HG03060 (cell line): ENCODE results near the gene NAP1L4.

Source experiments
- ATAC-seq: cut with Tn5 transposase; IDR thresholded peaks from one replicate; pipeline ENCODE4 v1.9.1; 2021; ENCODE audit warnings: low read depth, moderate number of reproducible peaks; ENCODE audit not compliant: unreplicated experiment

Gene NAP1L4

DNA sequence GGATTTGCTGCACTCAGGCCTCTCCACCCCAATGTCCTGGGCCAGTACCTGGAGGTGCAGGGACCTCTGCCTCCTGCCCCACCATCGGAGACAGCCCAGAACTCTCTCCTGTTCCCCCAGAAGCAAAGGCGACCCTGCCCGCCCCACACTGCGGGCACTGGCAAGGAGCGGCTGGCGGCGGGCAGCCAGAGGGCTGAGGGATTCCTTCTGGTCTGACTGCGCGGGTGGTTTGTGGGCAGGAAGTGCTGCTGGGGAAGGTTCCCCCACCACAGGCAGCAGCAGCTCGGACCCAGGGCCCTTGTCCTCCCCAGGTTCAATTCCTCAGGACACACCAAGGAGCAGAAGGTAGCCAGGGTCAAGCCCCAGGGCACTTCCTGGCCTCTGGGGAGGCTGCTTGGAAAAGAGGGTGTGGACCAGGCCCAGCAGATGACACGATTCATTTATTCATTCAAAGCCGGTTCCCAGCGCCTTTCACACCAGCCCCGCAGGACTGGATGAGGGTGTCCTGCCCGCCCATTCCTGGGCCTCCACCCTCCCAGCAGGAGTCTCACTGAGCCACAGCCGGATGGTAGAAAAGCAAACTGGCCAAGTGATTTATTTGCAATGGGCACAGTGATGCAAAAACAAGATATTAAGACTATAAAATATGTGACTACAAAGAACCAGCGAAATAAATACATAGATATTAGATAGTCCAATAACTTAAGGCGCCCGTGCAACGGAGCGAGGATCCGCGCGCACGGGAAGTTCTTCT, 64.1 kb downstream of the NAP1L4 start:
- no peak for ATAC-seq

DNA sequence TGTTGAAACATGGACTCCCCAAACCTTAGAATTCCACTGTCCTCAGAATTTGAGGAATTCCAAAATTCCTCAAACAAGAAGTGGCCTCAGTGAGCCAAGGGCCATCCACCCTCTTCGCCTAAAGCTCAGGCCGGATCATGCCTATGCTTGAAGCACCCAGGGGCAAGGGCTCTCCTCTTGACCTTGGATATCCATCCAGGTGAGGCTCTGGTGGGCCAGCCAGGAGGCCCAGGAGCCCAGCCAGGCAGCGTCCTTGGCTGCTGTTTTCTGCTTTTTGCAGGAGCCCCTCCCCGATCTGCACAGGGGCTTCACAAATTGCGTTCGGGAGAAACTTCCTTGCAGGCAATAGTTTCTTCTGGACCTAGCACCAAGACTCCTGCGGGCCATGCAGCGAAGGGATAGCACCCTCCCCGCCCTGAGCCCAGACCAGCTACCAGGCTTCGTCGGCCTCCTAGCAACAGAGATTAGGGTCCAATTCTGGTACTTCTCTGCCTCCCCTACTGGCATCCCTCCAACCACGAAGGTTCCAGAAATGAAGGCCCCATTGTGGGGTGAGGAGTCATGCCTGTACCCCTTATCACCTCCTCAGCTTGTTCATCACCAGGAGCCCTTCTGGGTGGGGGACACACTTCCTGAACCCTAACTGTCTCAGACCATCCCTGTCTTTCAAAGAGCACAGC, 64.9 kb downstream of the NAP1L4 start:
- no peak for ATAC-seq

DNA sequence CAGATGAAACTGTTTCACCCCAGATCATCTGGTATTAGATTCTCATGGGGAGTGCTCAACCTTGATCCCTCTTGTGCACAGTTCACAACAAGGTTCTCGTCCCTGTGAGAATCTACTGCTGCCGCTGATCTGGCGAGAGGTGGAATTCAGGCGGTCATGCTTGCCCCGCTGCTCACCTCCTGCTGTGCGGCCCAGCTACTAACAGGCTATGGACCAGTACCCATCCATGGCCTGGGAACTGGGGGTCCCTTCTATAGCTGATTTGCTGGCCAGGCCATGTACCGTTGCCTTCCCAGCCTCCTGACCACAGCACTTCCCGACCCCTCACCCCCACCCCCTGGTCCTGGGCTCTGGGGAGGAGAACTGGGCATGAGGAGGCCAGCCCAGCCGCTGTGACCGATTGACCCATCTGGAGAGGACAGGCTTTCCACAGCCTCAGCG, 65.5 kb downstream of the NAP1L4 start:
- ATAC-seq, result no peak

DNA sequence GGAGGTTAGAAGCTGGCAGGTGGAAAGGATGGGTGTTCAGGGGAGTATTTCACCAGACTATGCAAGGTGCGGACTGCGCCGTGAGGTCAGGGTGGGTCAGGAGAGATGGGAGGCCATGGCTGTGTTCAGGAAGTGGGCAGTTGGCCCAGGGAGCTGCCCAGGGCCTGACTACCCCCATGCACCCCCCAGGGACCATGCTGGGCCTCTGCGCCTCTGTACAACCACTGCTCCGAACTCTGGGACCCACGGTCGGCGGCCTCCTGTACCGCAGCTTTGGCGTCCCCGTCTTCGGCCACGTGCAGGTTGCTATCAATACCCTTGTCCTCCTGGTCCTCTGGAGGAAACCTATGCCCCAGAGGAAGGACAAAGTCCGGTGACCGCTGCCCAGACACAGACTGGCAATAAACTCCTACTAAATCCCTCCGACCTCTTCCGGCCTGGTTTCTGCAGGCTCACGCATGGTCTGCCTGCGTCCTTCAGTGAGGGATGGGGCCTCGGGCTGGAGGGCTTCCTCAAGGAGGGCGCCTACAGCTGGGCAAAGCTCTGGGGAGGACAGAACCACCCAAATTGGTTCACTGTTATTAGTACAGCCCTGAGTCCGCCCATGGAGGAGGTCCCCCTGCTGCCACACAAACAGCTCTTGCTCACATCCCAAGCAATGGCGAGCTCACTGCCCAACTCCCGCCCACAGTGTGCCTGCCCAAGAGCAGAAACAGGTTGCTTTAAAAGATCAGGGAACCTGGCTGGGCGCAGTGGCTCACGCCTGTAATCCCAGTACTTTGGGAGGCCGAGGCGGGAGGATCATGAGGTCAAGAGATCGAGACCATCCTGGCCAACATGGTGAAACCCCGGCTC, 67.1 kb downstream of the NAP1L4 start:
- ATAC-seq, result no peak

DNA sequence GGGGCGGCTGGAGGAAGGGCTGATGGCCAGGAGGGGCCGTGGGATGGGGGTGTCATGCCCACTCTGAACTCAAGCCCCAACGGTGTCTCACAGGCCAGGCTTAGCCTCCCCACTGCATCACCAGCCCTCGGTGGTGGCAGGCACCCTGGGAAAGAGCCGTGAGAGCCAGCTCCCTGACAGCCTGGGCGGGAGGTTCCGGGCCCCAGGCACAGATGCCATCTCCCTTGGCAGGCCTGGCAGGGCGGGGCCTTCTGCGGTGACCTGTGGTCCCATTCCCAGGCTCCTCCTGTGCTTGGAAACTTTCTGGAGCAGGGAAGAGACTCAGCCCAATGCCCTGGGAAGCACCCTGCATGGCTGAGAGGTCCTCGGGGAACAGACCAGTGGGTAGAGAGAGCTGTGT, 67.7 kb downstream of the NAP1L4 start:
- no peak for ATAC-seq

DNA sequence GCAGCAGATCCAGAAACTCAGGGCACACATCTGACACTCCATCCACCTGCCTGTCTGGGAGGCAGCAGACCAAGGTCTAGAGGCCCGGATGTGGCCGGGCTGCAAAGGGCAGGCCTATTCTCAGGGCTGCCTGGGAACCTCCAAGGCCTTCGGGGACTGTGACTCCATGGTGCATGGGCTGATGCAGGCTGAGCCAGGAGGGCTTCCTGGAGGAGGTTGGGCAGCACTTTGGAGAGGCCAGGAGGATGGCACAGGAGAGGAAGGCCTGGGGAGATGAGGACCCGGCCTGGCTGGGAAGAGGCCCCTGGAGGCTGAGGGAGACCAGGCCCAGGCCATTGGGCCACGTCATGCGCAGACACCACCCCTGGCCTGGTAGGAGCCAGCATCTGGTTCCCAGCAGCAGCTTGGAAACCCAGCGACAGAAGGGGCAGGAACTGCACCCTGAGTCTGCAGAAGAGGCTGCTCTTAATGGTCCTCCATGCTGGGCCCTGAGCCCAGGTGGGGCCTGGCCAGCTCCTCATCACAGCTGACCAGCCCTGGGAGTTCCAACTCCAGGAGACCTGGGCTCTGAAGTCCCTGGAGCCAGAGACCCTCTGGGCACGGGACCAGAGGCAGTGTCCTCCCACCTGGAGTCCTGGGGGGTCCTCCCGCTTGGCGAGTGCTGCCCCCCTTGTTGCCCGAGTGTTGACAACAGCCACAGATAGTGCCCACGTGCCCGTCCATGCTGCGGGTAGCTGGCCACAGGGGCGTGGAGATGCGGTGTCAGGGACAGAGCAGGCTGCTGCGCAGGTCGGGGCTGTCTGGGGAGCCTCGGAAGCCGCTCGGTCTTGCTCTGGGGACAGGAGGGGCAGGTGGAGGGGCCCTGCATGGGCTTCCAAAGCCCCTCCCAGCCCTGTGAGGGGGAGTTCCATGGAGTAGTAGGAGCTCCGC, 68.4 kb downstream of the NAP1L4 start:
- no peak for ATAC-seq

DNA sequence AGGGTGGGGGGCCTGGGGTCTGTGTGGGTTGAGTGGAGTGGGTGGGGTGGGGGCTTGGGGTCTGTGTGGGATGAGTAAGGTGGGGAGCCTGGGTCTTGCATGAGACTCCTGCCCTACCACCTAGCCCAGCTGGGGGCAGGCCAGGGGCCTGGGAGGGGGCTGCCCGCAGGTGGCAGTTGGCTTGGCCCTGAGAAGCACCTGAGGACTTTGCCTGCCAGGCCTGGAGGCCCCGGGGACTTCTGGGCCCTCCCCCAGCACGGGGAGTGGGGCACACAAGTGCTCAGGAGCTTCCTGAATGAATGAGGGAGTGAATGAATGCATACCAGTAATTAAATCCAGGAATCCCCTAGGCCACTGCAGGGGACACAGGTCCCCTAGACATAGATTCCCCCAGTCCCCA, 69.5 kb downstream of the NAP1L4 start:
- ATAC-seq, result no peak

DNA sequence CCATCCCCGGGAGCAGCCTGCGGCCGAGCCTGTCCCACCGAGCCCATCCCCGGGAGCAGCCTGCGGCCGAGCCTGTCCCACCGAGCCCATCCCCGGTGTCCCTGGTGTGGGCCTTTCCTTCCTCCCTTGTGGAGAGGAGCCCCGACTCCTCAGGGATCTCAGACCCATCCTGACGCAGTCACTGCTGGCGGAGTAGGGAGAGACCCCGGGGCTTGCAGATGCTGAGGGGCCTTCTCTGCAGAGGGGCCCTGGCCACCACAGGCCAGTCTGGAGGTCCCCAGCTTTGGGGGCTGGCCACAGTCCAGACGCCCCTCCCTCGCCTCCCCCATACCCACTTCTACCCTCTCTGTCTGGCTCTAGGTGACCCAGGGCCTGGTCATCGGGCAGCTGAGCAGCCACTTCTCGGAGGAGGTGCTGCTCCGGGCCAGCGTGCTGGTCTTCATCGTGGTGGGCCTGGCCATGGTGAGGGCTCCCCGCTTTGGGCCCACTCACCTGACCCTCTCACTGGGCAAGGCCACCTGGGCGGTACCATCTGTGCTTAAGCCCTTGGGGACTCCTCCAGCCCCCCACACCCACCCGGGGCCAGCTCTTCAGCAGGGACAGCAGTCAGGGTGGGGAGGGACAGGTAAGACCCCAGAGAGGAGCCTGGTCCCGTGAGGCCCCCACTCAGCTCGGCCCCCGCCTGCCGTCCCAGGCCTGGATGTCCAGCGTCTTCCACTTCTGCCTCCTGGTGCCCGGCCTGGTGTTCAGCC, 70.2 kb downstream of the NAP1L4 start:
- no peak for ATAC-seq

DNA sequence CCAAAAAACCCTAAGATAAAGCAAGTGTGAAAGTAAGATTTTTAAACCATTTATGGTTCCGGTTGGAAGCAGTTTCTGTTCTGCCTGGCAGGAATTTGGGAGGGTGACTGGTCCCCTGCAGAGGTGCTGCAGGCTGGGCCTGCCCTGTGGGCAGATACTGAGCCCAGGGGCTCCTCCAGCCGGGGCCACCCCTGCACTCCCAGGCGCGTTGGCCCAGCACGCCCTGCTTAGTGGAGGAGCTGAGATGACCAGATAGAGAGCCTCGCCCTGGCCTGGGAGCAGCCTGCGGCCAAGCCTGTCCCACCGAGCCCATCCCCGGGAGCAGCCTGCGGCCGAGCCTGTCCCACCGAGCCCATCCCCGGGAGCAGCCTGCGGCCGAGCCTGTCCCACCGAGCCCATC, 70.9 kb downstream of the NAP1L4 start:
- ATAC-seq, result no peak

DNA sequence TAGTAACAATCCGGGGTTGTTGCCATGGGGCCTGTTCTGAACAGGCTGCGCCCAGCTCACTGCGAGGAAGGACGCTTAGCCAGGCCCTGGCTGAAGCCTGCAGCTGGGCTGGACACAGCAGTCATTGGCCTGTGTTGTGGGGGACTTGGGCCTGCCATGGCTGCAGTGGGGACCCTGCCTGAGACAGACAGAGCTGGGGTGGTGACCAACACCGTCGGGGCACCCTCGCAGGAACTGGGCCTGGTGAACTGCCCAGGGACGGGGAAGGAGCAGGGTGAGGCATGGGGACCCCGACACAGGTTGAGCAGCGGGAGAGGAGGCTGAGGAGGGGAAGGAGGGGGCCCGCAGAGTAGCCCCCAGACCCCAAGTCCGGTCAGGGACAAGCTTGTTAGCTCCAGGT, 71.8 kb downstream of the NAP1L4 start:
- ATAC-seq, result no peak

DNA sequence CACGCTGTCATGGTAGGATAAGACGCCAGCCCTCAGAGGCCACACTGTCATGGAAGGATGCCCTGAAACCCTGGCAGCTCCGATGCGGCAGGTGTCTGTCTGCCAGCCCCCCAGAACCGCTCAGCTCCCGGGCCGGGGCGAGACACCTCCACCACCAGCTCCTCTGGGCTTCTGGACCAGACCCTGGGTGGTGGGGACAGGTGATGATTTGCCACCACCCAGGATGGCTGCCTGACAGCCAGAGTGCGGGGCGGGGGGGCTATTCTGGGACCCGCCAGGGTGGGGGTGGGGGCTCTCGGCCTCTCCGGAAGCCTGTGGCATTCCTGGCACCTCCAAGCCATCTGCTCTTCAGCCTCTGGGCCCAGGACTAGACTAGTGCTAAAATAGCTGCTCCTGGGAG, 72.3 kb downstream of the NAP1L4 start:
- ATAC-seq, result no peak

DNA sequence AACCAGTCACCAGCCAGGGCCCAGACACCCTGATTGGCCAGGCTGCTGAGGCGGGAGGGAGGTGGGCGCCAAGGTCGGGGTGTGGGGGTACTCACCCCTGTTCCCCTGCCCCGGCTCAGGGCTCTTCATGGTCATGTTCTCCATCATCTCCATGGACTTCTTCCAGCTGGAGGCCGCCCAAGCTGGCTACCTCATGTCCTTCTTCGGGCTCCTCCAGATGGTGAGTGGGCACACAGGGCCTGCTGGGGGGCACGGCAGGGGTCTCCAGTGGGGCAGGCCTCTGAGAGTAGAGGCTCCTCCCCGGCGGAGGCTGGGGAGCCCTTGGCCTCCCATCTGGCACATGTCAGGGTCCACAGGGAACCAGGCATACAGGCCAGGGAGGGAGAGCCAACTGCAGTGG, 72.9 kb downstream of the NAP1L4 start:
- no peak for ATAC-seq

DNA sequence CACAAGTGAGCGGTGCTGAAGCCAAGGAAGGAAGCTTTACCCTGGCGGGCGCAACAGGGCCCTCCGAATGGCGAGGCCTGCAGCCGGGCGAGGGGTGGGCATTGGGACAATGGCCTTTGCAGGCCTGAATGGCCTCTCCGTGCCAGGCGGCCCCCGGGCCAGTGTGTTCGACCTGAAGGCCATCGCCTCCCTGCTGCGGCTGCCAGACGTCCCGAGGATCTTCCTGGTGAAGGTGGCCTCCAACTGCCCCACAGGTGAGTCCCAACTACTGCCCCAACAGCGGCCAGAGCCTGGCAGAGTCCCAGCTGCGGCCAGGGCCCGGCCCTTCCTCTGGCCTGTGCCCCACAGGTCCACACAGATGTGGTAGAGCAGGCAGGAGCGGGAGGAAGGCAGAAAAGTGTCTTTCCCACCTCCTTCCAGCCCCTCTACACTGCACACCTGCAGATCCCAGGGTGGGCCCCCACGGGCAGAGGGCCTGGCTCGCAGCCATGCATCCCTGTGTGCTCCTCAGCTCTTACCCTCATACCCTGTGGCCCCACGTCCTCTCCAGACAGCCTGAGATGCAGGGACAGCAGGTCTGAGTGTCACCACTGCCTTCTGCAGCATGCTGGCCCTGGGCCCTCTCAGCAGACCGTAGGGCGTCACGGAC, 74.2 kb downstream of the NAP1L4 start:
- ATAC-seq, result no peak

DNA sequence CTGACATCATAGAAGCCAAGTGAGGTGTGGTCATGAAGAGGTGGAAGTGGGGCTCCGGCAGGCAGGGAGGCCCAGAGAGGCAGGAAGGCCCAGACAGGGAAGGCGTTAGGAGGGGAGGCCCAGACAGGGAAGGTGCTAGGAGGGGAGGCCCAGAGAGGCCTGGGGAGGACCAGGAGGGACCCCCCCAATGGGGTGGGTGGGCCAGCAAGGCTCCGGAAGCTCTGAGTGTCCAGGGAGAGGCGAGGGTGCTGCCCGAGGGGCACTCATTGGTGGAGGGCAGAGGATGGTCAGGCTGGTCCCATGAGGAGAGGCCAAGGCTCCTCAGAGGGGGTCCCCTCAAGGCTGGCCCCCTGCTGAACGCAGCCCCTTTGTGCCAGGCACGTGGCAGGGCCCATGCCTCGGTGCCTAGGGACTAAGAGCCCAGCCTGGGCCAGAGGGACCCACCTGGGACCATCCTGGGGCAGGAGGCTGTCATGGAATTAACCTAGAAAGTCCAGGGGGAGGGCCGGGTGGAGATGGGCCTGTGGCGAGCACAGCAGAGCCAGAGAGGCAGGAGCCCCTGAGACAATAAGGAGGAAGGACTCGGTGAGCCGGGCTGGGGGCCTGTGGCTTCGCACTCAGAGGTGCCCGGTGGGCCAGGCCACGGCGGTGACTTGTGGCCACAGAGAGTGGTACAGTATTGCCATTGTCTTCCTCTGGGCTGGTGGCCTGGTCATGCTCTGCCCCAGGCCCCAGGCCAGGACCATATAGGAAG, 75.1 kb downstream of the NAP1L4 start:
- no peak for ATAC-seq

DNA sequence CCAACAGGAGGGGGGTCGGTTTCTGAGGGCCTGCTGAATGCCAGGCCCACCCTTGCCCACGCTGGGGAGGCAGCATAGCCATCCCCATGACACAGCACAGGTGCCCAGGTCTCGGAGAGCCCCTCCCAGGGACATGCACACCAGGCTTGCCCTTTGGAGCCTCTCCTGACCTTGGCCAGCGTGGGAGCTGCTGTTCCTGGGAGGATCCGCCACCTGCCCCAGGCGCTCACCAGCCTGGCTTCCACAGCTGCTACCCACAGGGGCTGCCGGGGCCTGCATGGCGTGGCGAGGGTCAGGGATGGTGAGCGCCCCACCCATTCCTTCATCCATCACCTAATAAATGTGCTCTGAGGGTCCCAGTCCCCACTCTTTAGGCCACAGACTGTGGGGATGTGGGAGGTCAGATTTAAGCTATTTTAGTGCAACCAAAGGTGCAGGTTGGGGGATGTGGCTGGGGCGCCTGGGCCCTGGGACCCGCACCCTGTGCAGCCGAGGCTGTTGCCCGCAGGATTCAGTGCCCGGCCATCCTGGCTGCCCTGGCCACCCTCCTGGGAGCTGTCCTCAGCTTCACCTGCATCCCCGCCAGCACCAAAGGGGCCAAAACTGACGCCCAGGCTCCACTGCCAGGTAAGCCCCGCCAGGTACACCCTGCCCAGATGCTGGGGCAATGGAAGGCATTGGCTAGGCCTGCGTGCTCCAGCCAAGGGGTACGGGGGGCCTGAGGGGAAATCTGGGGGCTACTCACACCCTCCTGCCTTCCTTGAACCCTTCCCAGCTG, 75.8 kb downstream of the NAP1L4 start:
- ATAC-seq, result no peak

DNA sequence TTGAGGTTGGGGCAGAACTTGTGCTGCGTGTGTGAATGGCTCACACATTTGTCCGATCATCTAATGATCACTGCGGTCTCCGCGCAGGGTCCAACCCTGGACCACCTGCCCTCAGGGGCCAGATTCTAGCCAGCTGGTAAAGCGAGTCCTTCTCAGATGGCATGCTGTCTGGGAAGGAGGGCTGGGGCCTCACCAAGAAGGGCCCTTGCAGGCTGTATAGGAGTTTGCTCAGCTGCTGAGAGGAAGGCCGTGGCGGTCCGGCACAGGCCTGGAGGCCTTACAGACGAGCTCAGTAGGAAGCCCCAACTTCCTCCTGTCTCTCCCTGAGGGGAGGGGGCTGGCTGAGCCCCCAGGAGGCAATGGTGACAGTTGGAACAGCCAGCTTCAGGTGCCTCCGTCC, 76.7 kb downstream of the NAP1L4 start:
- no peak for ATAC-seq

DNA sequence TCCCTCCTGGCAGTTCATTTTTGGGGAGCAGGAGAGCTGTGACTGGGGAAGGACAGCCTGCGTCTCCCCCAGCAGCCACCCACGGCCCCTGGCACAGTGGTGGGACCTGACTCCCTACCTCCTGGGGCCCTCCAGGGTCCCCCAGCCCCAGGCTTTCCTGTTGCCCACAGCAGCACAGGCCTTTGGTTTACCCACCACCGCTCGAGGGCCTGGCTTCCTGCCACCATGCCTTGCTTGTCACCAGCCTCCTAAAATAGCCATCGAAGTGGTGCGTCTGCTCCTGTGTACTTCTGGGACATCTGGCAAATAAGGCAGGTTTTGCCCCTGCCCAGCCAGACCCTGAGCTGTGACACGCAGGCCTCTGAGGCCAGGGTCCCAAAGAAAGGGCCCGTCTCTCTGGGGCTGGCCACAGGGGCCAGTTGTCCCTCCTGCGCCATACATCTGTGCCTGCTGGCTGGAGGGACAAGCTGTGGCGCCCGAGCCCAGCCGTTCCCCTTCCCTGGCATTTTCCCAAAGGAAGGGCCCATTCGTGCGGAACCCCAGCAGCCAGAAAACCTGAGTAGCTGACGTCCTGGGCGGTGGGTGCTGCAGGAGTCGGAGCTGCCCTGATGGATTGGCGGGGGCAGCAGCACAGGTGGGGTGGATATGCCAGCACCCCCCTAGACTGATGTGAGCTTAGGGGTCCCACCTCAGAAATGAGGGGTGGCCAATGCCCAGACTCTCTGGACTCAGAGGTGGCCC, 77.5 kb downstream of the NAP1L4 start:
- ATAC-seq, result no peak
